EH (cell line): Measurements from ENCODE around the gene TIMM17A.

Source experiments
- DNase-seq: peaks from one replicate; pipeline ENCODE4 v3.0.0-alpha.2; 2015; ENCODE audit warnings: low read depth

Gene TIMM17A

DNA sequence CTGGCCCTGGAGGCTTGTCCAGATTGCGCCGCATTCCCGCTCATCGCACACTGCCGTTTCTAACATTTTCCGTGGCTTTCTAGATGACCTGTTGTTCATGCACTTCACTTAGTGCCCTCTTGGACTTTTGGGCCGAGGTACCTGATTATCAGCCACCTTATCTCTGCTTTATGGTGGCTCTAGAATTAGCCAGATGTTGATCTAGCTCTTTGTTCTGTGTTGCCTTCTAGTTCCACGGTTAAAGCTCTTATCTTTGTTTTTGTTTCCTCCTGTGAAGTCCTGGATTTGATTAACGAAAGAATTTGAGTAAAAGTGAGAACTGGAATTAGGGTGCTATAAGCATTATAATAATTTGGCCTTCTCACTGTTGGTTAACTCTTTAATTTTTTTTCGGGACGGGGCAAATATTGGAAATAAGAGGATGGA lies 28.1 kb downstream of the TIMM17A start:
- DNase-seq: no peak

DNA sequence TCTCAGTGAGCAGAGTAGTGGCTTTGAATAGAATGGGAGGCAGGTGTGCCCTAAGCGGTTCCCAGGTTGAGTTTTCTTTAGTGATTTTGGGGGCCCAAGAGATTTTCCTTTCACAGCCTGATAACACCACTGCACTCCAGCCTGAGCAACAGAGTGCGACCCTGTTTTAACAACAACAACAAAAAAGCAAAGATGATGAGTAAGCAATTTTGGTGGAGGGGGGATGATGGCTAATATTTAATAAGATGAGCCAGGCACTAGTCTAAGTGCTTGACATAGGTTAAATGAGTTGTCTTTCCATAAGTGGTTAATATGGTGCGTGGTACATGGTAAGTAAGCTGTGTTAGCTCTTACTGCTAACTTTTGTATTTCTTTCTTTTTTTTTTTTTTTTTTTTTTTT lies 29.1 kb downstream of the TIMM17A start:
- no peak for DNase-seq

DNA sequence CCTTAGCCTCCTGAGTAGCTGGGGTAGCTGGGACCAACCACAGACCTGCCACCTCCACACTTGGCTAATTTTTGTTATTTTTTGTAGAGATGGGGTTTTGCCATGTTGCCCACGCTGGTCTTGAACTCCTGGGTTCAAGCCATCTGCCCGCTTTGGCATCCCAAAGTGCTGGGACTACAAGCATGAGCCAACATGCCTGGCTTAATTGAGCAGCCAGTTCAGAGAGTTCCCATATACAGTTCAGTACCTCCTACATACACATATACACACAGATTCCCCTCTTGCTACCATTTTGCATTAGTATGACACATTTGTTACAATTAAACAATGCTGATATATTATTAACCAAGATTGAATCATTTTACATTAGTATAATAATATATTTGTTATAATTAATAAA lies 30.1 kb downstream of the TIMM17A start:
- no peak for DNase-seq

DNA sequence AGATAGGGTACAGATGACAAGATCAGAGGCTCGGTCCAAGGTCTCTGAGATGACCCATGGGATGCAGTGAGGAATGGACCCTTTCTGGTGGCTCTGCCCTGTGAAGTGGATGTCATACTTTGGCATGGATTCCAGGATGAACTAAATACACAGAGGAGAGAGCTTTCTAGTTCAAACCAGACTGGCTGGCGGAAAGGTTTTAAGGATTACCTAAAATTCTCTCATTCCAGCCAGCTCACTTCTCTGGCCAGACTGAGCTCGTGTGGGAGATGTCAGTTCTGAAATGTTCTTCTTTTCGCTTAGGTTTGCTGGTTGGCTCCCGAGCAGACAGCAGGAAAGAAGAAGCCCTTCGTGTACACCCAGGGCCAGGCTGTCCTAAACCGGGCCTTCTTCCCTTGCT lies 33.3 kb downstream of the TIMM17A start:
- no peak for DNase-seq

DNA sequence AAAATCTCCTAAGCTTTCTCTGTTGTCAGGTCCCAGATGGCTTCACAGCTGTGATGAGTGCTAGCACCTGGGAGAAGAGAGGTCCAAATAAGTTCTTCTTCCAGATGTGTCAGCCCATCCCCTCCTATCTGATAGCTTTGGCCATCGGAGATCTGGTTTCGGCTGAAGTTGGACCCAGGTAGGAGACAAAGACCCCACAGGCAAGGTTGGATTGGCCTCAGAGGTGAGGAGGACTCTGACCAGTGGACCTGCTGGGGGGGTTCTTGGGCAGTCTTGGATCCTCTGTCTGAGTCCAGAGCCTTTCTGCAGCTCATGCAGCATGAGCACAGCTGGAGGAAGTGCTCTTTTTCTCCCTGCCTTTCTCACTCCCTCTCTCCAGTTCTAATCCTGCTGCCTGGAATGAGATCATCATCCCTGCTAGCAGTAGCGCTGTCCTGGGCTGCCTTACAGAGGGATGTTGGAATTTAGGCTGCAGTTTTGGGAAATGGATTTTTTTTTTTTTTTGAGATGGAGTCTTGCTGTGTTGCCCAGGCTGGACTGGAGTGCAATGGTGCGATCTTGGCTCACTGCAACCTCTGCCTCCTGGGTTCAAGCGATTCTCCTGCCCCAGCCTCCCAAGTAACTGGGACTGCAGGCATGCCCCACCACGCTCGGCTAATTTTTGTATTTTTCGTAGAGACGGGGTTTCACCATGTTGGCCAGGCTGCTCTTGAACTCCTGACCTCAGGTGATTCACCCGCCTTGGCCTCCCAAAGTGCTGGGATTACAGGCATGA lies 34.2 kb downstream of the TIMM17A start:
- no peak for DNase-seq

DNA sequence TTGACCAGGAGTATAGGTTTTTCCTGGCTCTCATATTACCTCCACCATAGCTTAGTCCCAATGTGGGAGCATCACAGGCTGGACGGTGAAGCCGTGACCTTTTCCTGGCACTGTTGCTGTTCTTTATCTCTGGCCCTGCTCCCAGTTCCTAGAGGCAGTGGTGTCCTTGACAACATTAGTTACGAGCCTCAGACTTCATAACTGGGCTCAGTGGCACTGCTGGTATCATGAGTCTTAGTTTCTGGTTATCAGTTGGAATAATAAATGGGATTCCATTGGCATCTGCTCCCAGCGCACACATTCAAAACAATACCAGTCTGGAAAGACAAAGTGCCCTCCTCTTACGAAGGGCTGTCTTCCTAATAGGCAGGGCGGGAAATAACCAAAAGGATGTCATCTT lies 35.1 kb downstream of the TIMM17A start:
- no peak for DNase-seq

DNA sequence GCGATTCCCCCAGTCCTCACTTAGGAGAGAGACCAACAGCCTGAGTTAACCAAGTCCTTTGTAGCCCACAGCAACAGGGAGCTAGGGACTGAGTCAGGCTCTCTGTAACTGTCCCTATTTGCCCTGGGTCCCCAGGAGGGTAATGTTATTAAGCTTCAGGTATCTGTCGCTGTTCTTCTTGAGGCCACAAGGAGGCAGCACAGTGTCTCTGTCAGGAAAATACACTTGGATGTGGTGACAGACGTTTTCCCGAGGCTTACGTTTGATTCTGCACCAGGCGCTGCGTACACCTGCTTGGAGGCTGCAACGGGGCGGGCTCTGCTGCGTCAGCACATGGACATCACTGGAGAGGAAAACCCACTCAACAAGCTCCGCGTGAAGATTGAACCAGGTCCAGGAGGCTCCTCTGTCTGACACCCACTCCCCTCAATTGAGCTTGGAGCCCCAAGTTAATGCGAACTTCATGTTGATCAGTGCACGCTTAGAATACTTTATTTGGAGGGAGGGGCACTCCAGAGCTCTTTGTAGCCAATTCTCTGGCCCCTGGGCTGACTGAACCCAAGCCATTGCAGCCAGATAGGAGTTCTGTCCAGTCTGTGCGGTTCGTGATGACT lies 44.4 kb downstream of the TIMM17A start:
- peak; percentile 64 for DNase-seq

DNA sequence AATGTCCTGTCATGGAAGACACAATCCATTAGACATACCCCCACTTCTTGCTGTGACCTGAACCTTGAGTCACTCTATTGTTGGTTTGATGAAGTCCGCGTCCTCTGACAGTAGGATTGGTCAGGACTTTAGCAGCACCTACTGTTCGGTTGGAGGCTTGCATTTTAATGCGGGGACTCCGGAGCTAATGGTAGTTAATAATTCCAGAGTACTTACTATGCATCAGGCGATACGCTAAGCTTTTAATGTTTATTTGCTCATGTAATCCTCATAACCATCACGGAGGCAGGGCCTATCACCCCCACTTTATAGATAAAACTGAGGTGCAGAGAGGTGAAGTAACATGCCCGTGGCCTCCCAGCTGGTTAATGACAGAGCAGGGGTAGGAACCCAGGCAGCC lies 47.2 kb downstream of the TIMM17A start:
- DNase-seq: no peak

DNA sequence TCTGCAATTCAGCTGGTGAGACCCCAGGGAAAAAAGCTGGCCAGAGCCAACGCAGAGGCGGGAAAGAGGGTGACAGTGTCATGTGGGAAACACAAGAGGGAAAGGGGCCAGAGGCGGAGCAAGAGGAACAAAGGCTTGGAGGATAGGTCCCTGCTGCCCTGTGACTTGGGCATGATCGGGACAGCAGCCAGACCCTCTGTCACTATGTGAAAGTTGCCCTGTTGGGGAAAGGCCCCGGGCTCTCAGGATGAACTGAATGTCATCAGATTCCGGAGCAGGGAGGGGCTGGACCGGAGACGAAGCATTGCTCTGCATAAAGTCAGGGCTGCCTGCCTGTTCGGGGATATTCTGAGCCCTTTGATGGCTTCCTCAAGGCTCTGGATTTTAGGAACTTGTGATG lies 49.4 kb downstream of the TIMM17A start:
- DNase-seq: no peak

DNA sequence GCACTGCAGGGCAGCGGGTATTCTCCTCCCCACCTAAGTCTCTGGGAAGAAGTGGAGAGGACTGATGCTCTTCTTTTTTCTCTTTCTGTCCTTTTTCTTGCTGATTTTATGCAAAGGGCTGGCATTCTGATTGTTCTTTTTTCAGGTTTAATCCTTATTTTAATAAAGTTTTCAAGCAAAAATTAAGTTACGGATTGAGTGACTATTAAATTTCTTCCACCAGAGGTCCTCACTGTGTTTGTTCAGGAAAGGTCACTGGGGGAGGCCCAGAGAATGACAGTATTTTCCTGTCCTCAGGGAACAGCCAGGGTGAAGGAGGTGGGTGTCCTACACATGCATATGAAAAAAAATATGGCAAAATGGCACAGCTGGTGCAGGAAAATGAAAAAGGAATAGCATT lies 50.7 kb downstream of the TIMM17A start:
- peak; percentile 62 for DNase-seq

DNA sequence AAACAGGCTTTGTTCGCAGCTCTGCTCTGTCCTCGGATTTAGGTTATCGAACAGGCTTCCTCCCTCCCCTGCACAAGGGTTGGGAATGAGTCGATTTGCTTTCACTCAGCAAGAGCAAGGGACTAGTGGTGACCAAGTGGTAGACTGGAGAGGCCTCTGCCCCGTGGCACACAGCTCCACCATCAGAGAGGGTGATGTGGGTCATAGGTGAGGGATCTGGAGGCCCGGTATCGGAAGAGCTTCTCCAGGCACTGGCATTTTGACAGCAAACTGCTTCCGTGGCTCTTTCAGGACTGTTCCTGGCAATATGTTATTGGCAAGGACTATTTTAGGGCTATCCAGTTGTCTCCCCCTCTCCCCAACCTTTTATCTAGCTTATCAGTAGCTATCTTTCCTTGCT lies 52.0 kb downstream of the TIMM17A start:
- DNase-seq: no peak

DNA sequence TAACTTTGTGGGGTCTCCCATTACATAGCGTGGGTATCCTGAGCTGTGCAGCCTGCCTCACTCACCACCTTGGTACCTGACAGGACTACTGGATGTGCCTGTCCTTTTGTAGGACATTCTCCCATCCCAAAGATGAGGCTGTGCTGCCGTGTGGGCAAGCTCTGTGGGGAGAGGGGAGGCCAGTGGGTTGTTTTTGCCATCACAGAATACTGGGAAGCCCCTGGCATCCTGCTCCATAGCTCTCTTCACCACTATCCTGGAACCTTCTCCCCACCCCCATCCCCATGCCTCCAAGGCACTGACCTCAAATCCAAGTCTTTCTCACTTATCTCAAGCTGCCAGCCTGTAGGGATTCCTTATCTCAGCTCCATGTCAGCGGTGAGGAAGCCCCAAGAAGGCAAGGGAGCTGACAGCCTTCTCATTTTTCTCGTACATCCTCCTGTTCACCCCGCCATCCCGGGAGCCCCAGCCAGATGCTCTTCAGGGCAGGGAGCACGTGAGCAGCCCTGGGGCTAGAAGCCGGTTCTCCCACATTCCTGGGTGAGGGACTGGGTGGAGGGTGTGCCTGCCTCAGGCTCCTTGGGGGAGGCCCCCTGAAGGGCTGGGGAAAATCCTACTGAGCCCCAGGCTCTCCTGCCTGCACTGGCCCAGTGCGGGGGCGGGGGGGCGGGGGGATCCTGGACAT lies 52.6 kb downstream of the TIMM17A start:
- DNase-seq: peak; percentile 67

DNA sequence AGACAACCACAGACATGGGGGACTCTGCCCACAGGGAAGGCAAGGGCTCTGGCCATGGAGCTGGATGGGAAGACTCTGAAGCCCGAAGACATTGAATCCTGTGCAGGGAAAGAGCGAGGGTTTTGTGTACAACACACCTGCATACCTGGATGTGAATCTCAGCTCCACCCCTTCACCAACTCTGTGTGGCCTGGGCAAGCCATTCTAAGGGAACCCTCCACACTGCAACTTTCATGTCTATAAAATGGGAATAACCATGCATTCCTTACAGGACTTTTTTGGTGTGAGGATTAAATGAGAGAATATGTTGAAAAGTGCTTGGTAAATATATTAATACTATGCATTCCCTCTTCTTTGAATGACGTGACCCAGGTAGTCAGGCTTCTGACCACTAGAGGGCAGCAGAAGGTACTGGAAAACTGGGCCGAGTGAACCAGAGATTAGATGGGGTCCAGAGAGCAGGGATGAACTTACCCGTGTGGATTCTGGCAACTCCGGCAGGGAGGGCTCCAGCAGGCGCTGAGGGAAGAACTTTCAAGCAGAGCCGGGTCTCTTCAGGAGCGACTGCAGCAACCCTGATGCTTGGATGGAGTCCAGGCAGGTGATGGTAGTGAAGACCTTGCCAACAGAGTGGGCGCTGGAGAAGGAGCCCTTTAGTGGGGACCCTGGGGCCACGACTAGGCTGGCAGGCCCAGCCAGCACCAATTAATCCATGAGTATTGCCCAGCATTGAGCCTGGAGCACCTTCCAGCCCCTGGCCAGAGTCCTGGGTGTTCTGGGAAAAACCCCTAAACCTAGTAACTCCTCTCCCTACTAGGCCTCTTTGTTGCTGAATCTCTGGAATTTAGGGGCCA lies 54.2 kb downstream of the TIMM17A start:
- DNase-seq: peak; percentile 81

DNA sequence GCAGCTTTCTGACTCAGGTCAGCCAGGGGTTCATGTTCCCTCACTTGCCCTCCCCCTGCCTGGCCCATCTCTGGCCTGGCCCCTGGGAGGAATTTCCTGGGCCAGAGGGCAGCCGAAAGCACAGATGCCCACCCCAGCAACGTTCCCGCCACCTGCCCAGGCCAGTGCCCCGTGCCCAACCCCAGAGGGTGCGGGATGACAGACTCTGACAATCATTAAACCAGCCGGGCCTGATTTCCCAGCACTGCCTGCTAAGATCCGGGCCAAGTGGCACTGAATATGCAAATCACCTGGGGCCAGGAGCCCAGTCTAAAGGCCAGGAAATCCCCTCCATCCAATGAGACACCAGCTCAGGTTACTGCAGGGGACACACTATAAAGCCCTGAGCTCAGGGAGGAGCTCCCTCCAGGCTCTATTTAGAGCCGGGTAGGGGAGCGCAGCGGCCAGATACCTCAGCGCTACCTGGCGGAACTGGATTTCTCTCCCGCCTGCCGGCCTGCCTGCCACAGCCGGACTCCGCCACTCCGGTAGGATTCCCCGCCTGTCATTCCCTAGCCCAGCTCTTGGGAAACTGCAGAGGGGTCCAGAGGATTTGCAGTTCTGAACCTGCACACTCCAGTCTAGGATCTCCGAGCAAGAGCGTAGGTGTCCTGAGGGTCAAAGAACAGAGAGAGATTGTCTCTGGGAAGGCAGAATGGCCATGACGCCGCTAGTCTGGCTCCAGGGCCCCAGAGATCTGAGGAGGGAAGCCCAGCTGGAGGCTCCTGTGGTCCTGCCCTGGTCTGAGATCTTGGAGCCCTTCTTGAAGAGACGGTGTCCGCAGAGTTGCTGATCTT lies 55.1 kb downstream of the TIMM17A start, which contains the start of gene ELF3:
TSS of gene ELF3 (plus strand) at position 408 of the 836 bp plus-strand sequence. CDS start 550 bp downstream, outside the sequence.
- DNase-seq: no peak

DNA sequence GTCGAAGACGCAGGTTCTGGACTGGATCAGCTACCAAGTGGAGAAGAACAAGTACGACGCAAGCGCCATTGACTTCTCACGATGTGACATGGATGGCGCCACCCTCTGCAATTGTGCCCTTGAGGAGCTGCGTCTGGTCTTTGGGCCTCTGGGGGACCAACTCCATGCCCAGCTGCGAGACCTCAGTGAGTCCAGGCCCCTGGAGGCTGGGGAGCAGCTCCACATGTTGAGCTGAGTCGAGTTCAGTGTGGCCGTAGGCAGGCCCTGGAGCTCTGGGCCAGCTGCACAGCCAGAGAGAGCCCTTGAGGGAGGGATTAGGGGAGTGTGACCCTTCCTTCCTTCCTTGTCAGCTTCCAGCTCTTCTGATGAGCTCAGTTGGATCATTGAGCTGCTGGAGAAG lies 56.7 kb downstream of the TIMM17A start:
- DNase-seq: no peak

DNA sequence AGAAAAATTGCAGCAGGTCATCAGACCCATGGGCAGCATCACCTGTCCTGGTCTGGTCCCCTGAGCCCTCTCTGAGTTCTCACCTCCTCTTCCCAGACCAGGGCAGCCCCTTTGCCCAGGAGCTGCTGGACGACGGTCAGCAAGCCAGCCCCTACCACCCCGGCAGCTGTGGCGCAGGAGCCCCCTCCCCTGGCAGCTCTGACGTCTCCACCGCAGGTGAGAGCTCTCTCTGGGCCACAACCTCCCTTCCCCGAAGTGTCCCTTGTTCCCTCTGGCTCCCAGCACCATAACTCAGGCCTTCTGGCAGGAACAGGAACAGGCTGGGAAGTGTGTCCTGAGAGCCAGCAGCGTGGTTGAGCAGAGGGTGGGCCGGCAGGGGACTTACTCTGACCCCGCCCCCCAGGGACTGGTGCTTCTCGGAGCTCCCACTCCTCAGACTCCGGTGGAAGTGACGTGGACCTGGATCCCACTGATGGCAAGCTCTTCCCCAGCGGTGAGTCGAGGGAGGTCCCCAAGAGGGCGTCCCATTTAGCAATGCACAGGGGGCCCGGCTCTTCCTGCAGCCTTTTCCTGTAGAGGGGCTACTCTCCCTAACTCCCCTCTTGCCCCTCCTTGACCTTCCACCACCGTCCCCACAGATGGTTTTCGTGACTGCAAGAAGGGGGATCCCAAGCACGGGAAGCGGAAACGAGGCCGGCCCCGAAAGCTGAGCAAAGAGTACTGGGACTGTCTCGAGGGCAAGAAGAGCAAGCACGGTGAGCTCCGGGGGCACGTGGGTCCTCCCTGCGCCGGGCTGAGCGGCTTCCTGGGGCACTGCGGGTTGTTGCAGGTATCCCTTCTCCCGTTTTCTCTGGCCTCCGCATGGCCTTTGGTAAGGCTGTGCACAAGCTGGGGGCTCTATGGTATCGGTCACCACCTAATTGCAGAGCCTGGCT lies 57.5 kb downstream of the TIMM17A start:
- DNase-seq: no peak

DNA sequence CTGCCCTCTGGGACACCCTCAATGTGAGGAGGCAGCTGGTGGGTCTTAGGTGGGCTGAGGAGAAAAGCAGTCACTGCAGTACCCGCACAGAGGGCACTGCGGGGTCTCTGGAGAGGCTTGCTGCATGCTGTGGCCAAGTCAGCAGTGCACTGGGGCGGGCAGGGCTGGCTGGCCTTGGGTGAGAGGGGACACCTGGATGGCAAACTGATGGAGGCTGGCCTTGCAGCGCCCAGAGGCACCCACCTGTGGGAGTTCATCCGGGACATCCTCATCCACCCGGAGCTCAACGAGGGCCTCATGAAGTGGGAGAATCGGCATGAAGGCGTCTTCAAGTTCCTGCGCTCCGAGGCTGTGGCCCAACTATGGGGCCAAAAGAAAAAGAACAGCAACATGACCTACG lies 58.3 kb downstream of the TIMM17A start:
- DNase-seq: no peak

DNA sequence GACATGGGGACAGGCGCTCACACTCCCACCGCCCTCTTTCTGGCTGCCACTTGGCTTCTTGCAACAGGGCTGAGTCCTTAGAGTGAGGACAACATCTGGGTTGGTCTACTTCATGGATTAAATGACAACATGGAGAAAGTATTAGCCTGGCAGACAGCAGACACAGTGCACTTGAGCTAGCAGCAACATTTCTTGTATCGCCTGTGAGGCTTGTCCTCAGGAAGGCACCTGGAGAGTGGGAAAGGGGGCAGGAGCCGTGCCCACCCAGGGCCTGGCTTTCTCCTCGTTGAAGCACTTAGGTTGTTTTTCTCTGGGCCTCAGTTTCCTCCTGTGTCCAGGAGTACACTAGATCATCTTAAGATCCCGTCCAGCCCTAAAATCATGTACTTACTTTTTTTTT lies 58.8 kb downstream of the TIMM17A start:
- DNase-seq: no peak

DNA sequence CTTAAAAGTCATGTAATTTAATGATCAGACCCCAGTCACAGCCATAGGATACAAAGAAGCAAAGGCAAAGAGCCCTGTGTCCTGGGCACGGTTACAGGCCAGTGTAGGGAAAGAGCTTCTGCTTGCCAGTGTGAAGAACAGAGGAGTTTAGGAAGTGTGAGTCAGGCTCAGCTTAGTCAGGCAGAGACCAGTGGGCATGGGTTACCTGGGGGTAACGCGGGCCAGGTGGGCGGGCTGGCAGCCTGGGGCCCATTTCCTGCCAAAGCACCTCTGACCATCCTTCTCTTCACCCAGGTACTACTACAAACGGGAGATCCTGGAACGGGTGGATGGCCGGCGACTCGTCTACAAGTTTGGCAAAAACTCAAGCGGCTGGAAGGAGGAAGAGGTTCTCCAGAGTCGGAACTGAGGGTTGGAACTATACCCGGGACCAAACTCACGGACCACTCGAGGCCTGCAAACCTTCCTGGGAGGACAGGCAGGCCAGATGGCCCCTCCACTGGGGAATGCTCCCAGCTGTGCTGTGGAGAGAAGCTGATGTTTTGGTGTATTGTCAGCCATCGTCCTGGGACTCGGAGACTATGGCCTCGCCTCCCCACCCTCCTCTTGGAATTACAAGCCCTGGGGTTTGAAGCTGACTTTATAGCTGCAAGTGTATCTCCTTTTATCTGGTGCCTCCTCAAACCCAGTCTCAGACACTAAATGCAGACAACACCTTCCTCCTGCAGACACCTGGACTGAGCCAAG lies 59.8 kb downstream of the TIMM17A start:
- no peak for DNase-seq

DNA sequence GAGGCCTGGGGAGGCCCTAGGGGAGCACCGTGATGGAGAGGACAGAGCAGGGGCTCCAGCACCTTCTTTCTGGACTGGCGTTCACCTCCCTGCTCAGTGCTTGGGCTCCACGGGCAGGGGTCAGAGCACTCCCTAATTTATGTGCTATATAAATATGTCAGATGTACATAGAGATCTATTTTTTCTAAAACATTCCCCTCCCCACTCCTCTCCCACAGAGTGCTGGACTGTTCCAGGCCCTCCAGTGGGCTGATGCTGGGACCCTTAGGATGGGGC lies 60.3 kb downstream of the TIMM17A start:
- DNase-seq: no peak
